ENCODE measurements around the gene PGGT1B.

DNA sequence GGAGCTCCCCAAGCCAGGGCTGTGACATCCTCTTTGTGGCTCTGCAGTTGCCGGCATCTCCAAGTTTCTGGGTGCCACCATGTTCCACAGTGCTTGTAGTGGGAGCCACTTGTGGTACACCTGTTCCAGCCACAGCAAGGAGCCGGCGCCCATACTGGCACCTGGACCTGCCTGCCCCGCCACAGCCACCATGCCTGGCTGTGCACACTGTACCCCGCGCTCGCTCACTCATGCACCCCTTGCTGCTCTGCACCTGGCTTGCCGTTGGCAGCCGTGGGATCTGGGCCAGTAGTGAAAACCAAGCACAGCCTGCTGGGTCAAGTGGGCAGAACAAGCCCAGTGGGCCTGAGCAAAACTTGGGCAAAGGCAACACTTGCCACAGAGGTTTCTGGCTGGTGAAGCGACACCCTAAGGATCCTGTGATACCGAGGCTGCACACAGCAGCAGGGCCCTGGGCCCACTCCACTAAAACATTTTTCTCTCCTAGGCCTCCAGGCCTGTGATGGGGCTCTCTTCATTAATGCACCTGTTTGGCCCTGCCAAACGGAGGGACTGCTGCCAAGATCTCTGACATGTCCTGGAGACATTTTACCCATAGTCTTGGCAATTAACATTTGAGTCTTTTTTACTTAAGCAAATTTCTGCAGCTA lies 95.8 kb downstream of the PGGT1B start:
- TF ChIP-seq, protein P1, sequence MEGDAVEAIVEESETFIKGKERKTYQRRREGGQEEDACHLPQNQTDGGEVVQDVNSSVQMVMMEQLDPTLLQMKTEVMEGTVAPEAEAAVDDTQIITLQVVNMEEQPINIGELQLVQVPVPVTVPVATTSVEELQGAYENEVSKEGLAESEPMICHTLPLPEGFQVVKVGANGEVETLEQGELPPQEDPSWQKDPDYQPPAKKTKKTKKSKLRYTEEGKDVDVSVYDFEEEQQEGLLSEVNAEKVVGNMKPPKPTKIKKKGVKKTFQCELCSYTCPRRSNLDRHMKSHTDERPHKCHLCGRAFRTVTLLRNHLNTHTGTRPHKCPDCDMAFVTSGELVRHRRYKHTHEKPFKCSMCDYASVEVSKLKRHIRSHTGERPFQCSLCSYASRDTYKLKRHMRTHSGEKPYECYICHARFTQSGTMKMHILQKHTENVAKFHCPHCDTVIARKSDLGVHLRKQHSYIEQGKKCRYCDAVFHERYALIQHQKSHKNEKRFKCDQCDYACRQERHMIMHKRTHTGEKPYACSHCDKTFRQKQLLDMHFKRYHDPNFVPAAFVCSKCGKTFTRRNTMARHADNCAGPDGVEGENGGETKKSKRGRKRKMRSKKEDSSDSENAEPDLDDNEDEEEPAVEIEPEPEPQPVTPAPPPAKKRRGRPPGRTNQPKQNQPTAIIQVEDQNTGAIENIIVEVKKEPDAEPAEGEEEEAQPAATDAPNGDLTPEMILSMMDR (IDR thresholded peaks at IDR 0.05; ENCODE audit: low read depth, low read length): no peak
- no peak for TF ChIP-seq EZH2phosphoT487 (IDR thresholded peaks at IDR 0.05; ENCODE audit: low read depth)

All from OCI-LY3 (cell line).